Measurements from ENCODE around the gene MYO5B. TPM values are rescaled to one million over a fixed set of nuclear protein-coding genes. Genes with fewer than 3 reads are reported as not detected.

The MYO5B gene
- total and polyA plus RNA-seq, 9 of the 15 experiments (the other 6 are each of a cell fraction or from before 2014, with no cell fraction given): 0.07 to 0.42 (median 0.28) TPM

- CTCF ChIA-PET (ENCODE audit: low intra/inter-chr PET ratio): no interaction called here
- no peak for FAIRE-seq
- WGBS (ENCODE audit: insufficient coverage, low coverage, missing lambda C conversion rate): 9% methylated on average over 1 of the region's 4 CpGs
- Histone ChIP-seq H3K9me1 (ENCODE audit: control insufficient read depth, insufficient read depth, low read length) (no peaks in the 10 kb centered on the region), H3K27ac (ENCODE audit: extremely low read depth, low read depth, low read length) (no peak overlapping the region), H3K9ac (ENCODE audit: insufficient read depth in 1 of 2, low read depth in 2 of 2, low read length in 2 of 2) (no peak overlapping the region), H2AFZ (ENCODE audit: low read depth, low read length) (no peak overlapping the region), H4K20me1 (replicated peaks; ENCODE audit: control insufficient read depth, insufficient read depth, low read length) (no peaks in the 10 kb centered on the region), H3K4me2 (ENCODE audit: insufficient read depth, low read length) (no peak overlapping the region), H3K36me3 (ENCODE audit: control insufficient read depth, insufficient read depth, low read length) (no peaks in the 10 kb centered on the region), H3K4me1 (replicated peaks in 1 of 2; ENCODE audit: control insufficient read depth in 2 of 2, insufficient read depth in 2 of 2, low read length in 2 of 2) (no peaks in the 10 kb centered on the region), H3K9me3 (replicated peaks; ENCODE audit: control insufficient read depth, insufficient read depth, low read depth, low read length) (no peaks in the 10 kb centered on the region), H3K27me3 (ENCODE audit: control insufficient read depth in 2 of 2, insufficient read depth in 2 of 2, low read length in 2 of 2) (peaks cover 0 to 24% of the 10 kb centered on the region in 2 experiments; a peak in 2 of 5 replicates), H3K4me3 (no peak overlapping the region), H3K79me2 (ENCODE audit: control insufficient read depth, insufficient read depth, low read length) (no peaks in the 10 kb centered on the region)
- in situ Hi-C loops (cut with MboI): no loop called here
- DNase-seq (ENCODE audit: extremely low read depth in 1 of 4, low spot score in 3 of 4): no peak
- BruUV-seq (replicated peaks): no TSS peak
- intact Hi-C loops (cut with micrococcal nuclease): no loop called here
- no peak for ATAC-seq
- POLR2A ChIA-PET: no interaction called here
- TF ChIP-seq ZNF140 (CRISPR knock-in tag; IDR thresholded peaks at IDR 0.05): no peak
- no peak for TF ChIP-seq ZBTB12 (CRISPR knock-in tag; IDR thresholded peaks at IDR 0.05)
- no peak for TF ChIP-seq CBX3 (IDR thresholded peaks at IDR 0.05; ENCODE audit: borderline replicate concordance in 1 of 2, low read length in 2 of 2)
- TF ChIP-seq ZNF407 (IDR thresholded peaks at IDR 0.05; ENCODE audit: low read depth): no peak
These were observed 258.1 kb downstream of the MYO5B start for GRCh38 chr18:49936821-49937220.
